H1 (cell line): ENCODE measurements around the gene ENDOV. TPM values are rescaled to one million over a fixed set of nuclear protein-coding genes. Genes with fewer than 3 reads are reported as not detected.

ENCODE experiments used
- BACH1 ChIP-seq: IDR thresholded peaks from 2 replicates; pipeline ENCODE4 v1.6.1; 2012; ENCODE audit warnings: low read length, improper control_type of control experiment
- BRCA1 ChIP-seq: IDR thresholded peaks from 2 replicates; pipeline ENCODE4 v1.6.1; 2012; ENCODE audit warnings: low read depth, low read length, improper control_type of control experiment
- CBX5 ChIP-seq: fragments of 300-800, 300-1000 bp; sonication (generic); IDR thresholded peaks from 2 replicates; pipeline ENCODE4 v1.7.1; 2016; ENCODE audit warnings: antibody characterized with exemption, low read length, low read depth
- CEBPB ChIP-seq: IDR thresholded peaks from 2 replicates; pipeline ENCODE4 v1.6.1; 2012; ENCODE audit warnings: low read depth, low read length
- CHD1 ChIP-seq: IDR thresholded peaks from 2 replicates; pipeline ENCODE4 v1.6.1; 2012; ENCODE audit warnings: low read depth, low read length, improper control_type of control experiment
- CTCF ChIP-seq, 3 experiments: IDR thresholded peaks; 1 replicate in 2 of 3; 2 replicates in 1 of 3; pipeline versions ENCODE4 v1.5.1 to v1.6.1; 2011; ENCODE audit warnings: low read length in 3 of 3, mild to moderate bottlenecking in 3 of 3, inconsistent platforms in 2 of 3, low read depth in 1 of 3, moderate library complexity in 1 of 3; ENCODE audit not compliant: insufficient read depth in 1 of 3; ENCODE audit errors: control extremely low read depth in 1 of 3
- FOSL1 ChIP-seq: IDR thresholded peaks from 2 replicates; pipeline ENCODE4 v1.6.1; 2011; ENCODE audit warnings: mild to moderate bottlenecking, low read depth, low read length, moderate library complexity; ENCODE audit not compliant: insufficient read depth
- GTF2F1 ChIP-seq: IDR thresholded peaks from 2 replicates; pipeline ENCODE4 v1.6.1; 2012; ENCODE audit warnings: low read depth, low read length, improper control_type of control experiment, borderline replicate concordance
- HDAC2 ChIP-seq, 2 experiments: fragments of 300-600 bp in 1 of 2; sonication (generic) in 1 of 2; IDR thresholded peaks; 2 replicates each; pipeline ENCODE4 v1.6.1; 2011 to 2012; ENCODE audit warnings: low read depth in 2 of 2, low read length in 2 of 2, mild to moderate bottlenecking in 2 of 2, moderate library complexity in 2 of 2, borderline replicate concordance in 1 of 2, inconsistent platforms in 1 of 2
- JUND ChIP-seq: IDR thresholded peaks from 2 replicates; pipeline ENCODE4 v1.6.1; 2011; ENCODE audit warnings: mild to moderate bottlenecking, improper control_type of control experiment, low read length
- KDM5A ChIP-seq: fragments of 200-600 bp; IDR thresholded peaks from 2 replicates; pipeline ENCODE4 v1.7.1; 2012; ENCODE audit warnings: mild to moderate bottlenecking, low read length, inconsistent platforms, mixed read lengths
- MAX ChIP-seq: IDR thresholded peaks from 2 replicates; pipeline ENCODE4 v1.6.1; 2012; ENCODE audit warnings: inconsistent platforms
- PHF8 ChIP-seq: fragments of 200-600 bp; sonication (generic); conservative IDR thresholded peaks from 2 replicates; pipeline ENCODE4 v1.7.1; 2012; ENCODE audit warnings: low read depth, mild to moderate bottlenecking, inconsistent platforms, low read length, moderate library complexity
- RBBP5 ChIP-seq: IDR thresholded peaks from 2 replicates; pipeline ENCODE4 v1.7.1; 2012; ENCODE audit warnings: low read depth, mild to moderate bottlenecking, inconsistent platforms, low read length, moderate library complexity, borderline replicate concordance
- SAP30 ChIP-seq: fragments of 300-600 bp; sonication (generic); IDR thresholded peaks from 2 replicates; pipeline ENCODE4 v1.7.1; 2012; ENCODE audit warnings: low read length, moderate library complexity, mild to moderate bottlenecking, inconsistent platforms; ENCODE audit not compliant: insufficient read depth, insufficient replicate concordance
- SIN3A ChIP-seq, 2 experiments: IDR thresholded peaks in 1 of 2; conservative IDR thresholded peaks in 1 of 2; 2 replicates each; pipeline ENCODE4 v1.6.1; 2011 to 2012; ENCODE audit warnings: low read length in 2 of 2, improper control_type of control experiment in 1 of 2, low read depth in 1 of 2, mild to moderate bottlenecking in 1 of 2
- TAF1 ChIP-seq: IDR thresholded peaks from 2 replicates; pipeline ENCODE4 v1.6.1; 2011; ENCODE audit warnings: mild to moderate bottlenecking, low read depth, low read length
- USF2 ChIP-seq: IDR thresholded peaks from 2 replicates; pipeline ENCODE4 v1.6.1; 2011; ENCODE audit warnings: low read length, improper control_type of control experiment
- ZNF274 ChIP-seq: IDR thresholded peaks from 2 replicates; pipeline ENCODE4 v1.7.0; 2012; ENCODE audit warnings: low read length, borderline replicate concordance; ENCODE audit errors: extremely low read depth
- polyA plus RNA-seq, 7 experiments: library from polyadenylated mRNA; depleted of rRNA in 3 of 7; stranded (reverse) in 5 of 7; unstranded in 2 of 7; fragments of >200 nt in 5 of 7; fragments of 200-250 nt in 2 of 7; gene quantifications; 1 replicate in 5 of 7; 2 replicates in 1 of 7; 4 replicates in 1 of 7; pipeline versions ENCODE4 v1.2.1 to v1.2.3, GENCODE V29; 2011 to 2013; ENCODE audit warnings: missing spikeins in 2 of 7, mixed read lengths in 2 of 7
- total RNA-seq: library from RNA; stranded (reverse); fragmentation: NEBNext Ultra II Directional; extraction: Animal tissue kit (Norgen Biotek cat#: 25700); gene quantifications from 2 replicates; pipeline ENCODE4 v1.2.1, GENCODE V29; 2021

Gene ENDOV
- total and polyA plus RNA-seq, 2 of the 8 experiments (the other 6 are each of a cell fraction or from before 2014, with no cell fraction given): 10.6 to 13.3 TPM

GRCh38 chr17:80454557-80455335, 39.8 kb downstream of the ENDOV start (continued):
- peak; percentile 50; the same call in 1 of the 2 replicates for TF ChIP-seq RBBP5
- no peak for TF ChIP-seq CBX5
- peak; percentile 92 for TF ChIP-seq BRCA1
- no peak for TF ChIP-seq CHD1
- TF ChIP-seq BACH1: 0 out of 2 replicates have a peak, but pooled peaks have one; percentile 11
- no peak for TF ChIP-seq ZNF274
- no peak for TF ChIP-seq SAP30
- no peak for TF ChIP-seq FOSL1
- peak; percentile 88 for TF ChIP-seq TAF1
- TF ChIP-seq CEBPB: no peak
- peak; percentile 69 for TF ChIP-seq MAX
- TF ChIP-seq JUND: no peak
- TF ChIP-seq KDM5A: no peak
- TF ChIP-seq CTCF (IDR thresholded peaks at IDR 0.05; ENCODE audit: control extremely low read depth in 1 of 3, insufficient read depth in 1 of 3, low read depth in 1 of 3, low read length in 3 of 3): no peak
- 0 out of 4 replicates have a peak, but pooled peaks of 1 of the 2 experiments have one; percentile 13 for TF ChIP-seq SIN3A (conservative IDR thresholded peaks at IDR 0.05 in 1 of 2, IDR thresholded peaks at IDR 0.05 in 1 of 2; ENCODE audit: low read depth in 1 of 2, low read length in 2 of 2)
- peak; percentile 47; the same call in 1 of the 2 replicates for TF ChIP-seq GTF2F1
- TF ChIP-seq HDAC2 (IDR thresholded peaks at IDR 0.05; ENCODE audit: borderline replicate concordance in 1 of 2, low read depth in 2 of 2, low read length in 2 of 2): 0 out of 4 replicates have a peak, but pooled peaks of 1 of the 2 experiments have one; percentile 23
- TF ChIP-seq PHF8: peak; percentile 96
- TF ChIP-seq USF2: no peak
